A673 (cell line): ENCODE measurements around the gene SCN1B.

ENCODE experiments used
- EZH2 ChIP-seq: fragments of 200-600 bp; sonication (generic); IDR thresholded peaks from 2 replicates; pipeline ENCODE4 v1.6.1; 2017; ENCODE audit warnings: borderline replicate concordance, low read depth, mild to moderate bottlenecking, mixed read lengths, antibody characterized with exemption, low read length; ENCODE audit not compliant: poor library complexity, severe bottlenecking
- TF ChIP-seq, protein P1 (sequence below): fragments of 300-800, 200-600 bp; sonication (generic); conservative IDR thresholded peaks from 2 replicates; pipeline ENCODE4 v1.5.1; 2017; ENCODE audit warnings: low read depth, mild to moderate bottlenecking, antibody characterized with exemption, low read length, moderate library complexity, mixed read lengths

DNA sequence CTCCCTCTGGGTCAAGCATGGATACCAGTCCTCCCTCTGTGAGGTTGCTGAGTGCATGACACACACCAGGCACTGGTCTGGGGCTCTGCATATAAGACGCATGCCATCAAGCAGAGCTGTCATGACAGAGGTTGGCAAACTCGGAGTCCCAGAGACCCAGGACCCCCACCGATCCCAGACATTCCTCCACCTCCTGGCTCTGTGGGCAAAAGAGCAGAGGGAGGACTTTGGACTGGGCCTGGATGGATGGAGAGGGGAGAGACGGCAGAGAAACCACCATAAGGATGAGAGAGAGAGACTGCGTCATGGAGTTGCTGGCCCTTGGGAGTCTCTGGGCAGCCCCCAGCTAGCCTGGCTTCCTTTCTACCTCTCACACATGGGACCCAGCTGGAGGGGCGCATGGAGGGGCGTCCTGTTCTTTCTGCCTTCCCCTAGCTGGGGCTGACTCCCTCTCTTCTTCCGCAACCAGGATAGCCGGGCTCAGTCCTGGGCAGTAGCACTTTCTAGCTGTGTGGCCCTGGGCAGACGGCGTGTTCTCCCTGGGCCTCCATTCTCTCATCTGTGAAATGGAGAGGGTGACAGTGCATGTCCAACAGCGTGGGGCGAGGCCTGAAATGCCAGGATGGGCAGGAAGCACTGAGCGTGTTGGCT lies 12.8 kb downstream of the SCN1B start:
- TF ChIP-seq, protein P1, sequence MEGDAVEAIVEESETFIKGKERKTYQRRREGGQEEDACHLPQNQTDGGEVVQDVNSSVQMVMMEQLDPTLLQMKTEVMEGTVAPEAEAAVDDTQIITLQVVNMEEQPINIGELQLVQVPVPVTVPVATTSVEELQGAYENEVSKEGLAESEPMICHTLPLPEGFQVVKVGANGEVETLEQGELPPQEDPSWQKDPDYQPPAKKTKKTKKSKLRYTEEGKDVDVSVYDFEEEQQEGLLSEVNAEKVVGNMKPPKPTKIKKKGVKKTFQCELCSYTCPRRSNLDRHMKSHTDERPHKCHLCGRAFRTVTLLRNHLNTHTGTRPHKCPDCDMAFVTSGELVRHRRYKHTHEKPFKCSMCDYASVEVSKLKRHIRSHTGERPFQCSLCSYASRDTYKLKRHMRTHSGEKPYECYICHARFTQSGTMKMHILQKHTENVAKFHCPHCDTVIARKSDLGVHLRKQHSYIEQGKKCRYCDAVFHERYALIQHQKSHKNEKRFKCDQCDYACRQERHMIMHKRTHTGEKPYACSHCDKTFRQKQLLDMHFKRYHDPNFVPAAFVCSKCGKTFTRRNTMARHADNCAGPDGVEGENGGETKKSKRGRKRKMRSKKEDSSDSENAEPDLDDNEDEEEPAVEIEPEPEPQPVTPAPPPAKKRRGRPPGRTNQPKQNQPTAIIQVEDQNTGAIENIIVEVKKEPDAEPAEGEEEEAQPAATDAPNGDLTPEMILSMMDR, result no peak
- TF ChIP-seq EZH2, result no peak
